ENCODE data around the gene CIPC.

CIPC gene

GRCh38 chr14:77153802-77154201 is 55.7 kb downstream of the CIPC start:
- ChIA-PET CTCF (interaction anchor here (0.9 to 6.0 kb wide), 10 partner anchors 11 to 398 kb away, joined by 3 to 65 read pairs (median 4); no protein-coding TSS in a partner anchor), POLR2A (no interaction called here)
- no peak for DNase-seq (ENCODE audit: extremely low spot score)
- no peak for TF ChIP-seq CTCF (IDR thresholded peaks at IDR 0.05; ENCODE audit: control extremely low read depth, extremely low read depth, low read depth, missing control alignments)

GRCh38 chr14:77154421-77154820 is 56.4 kb downstream of the CIPC start:
- DNase-seq (ENCODE audit: extremely low spot score): no peak
- TF ChIP-seq CTCF (IDR thresholded peaks at IDR 0.05; ENCODE audit: control extremely low read depth, extremely low read depth, low read depth, missing control alignments): no peak
- ChIA-PET CTCF (interaction anchor here (0.8 to 4.3 kb wide), 6 partner anchors 11 to 161 kb away, joined by 3 to 24 read pairs (median 3); no protein-coding TSS in a partner anchor), POLR2A (no interaction called here)

GRCh38 chr14:77155083-77155482 is 57.0 kb downstream of the CIPC start:
- no peak for TF ChIP-seq CTCF (IDR thresholded peaks at IDR 0.05; ENCODE audit: control extremely low read depth, extremely low read depth, low read depth, missing control alignments)
- POLR2A ChIA-PET: interaction anchor here (0.5 kb wide), 1 partner anchor 253 kb away, joined by 5 read pairs; no protein-coding TSS in a partner anchor

GRCh38 chr14:77157740-77158139 is 59.7 kb downstream of the CIPC start:
- no peak for TF ChIP-seq CTCF (IDR thresholded peaks at IDR 0.05; ENCODE audit: control extremely low read depth, extremely low read depth, low read depth, missing control alignments)
- ChIA-PET POLR2A (no interaction called here), CTCF (interaction anchor here (0.7 kb wide), 1 partner anchor 159 kb away, joined by 3 read pairs; no protein-coding TSS in a partner anchor)
- DNase-seq (ENCODE audit: extremely low spot score): no peak

More at GRCh38 chr14:77155083-77155482, 57.0 kb downstream of the CIPC start:
- CTCF ChIA-PET: interaction anchor here (0.8 to 4.3 kb wide), 6 partner anchors 12 to 279 kb away, joined by 3 to 24 read pairs (median 3); no protein-coding TSS in a partner anchor
- DNase-seq (ENCODE audit: extremely low spot score): no peak

DNA sequence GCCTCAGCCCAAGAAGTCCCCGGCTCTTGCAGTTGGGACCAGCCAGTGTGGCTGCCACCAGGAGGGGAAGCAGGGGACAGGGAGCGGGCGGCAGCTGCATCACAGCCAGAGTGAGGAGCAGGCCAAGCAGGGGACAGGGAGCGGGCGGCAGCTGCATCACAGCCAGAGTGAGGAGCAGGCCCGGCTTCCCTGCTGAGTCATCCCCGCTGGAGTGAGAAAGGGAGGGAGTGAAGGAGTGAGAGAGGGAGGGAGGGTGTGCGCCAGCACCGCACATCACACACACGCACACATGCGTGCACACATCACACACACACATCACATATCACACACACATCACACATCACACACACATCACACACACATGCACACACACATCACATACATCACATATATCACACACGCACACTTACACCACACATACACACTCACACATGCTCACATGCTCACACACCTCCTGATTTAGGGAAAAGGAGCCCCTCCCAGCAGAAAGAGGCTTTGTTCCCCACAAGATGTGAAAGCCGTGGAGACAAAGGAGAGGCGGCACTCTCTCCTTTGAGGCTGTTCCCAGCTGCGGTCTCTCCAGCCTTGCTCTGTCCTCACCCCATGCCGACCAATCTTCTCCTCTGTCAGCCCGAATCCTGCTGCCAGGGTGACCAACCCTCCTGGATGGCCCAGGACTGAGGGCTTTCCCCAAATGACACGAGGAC is 60.3 kb downstream of the CIPC start:
- no peak for DNase-seq (ENCODE audit: extremely low spot score)
- CTCF ChIA-PET: no interaction called here
- POLR2A ChIA-PET: no interaction called here
- no peak for TF ChIP-seq CTCF (IDR thresholded peaks at IDR 0.05; ENCODE audit: control extremely low read depth, extremely low read depth, low read depth, missing control alignments)

- CTCF ChIA-PET: interaction anchor here (1.5 kb wide), 1 partner anchor 16 kb away, joined by 3 read pairs; no protein-coding TSS in a partner anchor
Measured at GRCh38 chr14:77158882-77159255, 60.8 kb downstream of the CIPC start.

More at GRCh38 chr14:77158882-77159255, 60.8 kb downstream of the CIPC start:
- POLR2A ChIA-PET: no interaction called here
- TF ChIP-seq CTCF (IDR thresholded peaks at IDR 0.05; ENCODE audit: control extremely low read depth, extremely low read depth, low read depth, missing control alignments): no peak
- DNase-seq (ENCODE audit: extremely low spot score): no peak

Data from GM10248 (cell line).